ENCODE results near the gene ARVCF.

Gene ARVCF

DNA sequence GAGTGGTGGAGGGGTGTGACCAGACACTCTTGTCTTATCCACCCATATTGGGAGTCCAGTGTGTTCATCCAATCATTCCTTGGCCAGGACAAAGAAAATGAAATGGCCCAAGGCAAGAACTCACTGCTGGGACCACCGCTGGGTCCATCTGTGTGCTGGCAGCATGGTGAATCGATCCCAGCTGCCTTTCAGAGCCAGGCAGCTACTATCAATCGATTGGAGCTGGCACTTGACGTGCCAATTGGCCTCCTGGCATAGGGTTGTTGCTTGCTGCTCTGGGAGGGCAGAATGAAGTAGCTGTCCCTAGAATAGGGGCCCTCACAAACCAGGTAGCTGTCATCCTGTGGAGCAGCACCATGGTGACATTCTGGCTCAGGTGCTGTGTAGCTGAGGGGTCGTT, 1.4 kb upstream of the ARVCF start:
- no peak overlapping the region for H3K9ac ChIP-seq (ENCODE audit: low read depth, low read length, poor library complexity)
- no peak overlapping the region for H3K27ac ChIP-seq (replicated peaks; ENCODE audit: low read length)
- H3K27me3 ChIP-seq (ENCODE audit: control insufficient read depth in 3 of 3, insufficient read depth in 3 of 3, low read depth in 1 of 3, low read length in 3 of 3), result peaks cover 3 to 49% (median 44%) of the 10 kb centered on the region in 3 experiments
- H3K36me3 ChIP-seq (replicated peaks in 1 of 2; ENCODE audit: control insufficient read depth in 2 of 2, insufficient read depth in 2 of 2, low read length in 2 of 2), result no peaks in the 10 kb centered on the region
- H3K4me1 ChIP-seq (ENCODE audit: control insufficient read depth in 2 of 2, insufficient read depth in 1 of 2, low read depth in 1 of 2, low read length in 2 of 2), result peaks cover 11 to 19% of the 10 kb centered on the region in 2 donors
- H2BK15ac ChIP-seq (ENCODE audit: low read length), result no peak overlapping the region
- no peak overlapping the region for H2BK120ac ChIP-seq (ENCODE audit: low read depth, low read length)
- no CpG with 5 or more reads among the region's 5 CpGs for WGBS, 2 donors (ENCODE audit: extremely low coverage in 2 of 2, insufficient read length in 2 of 2, insufficient replicate concordance in 1 of 2)
- no peak overlapping the region for H3K4ac ChIP-seq (ENCODE audit: low read length)
- no peak overlapping the region for H3K18ac ChIP-seq (ENCODE audit: low read length)
- H3K9me3 ChIP-seq (replicated peaks in 1 of 2; ENCODE audit: control insufficient read depth in 2 of 2, insufficient read depth in 1 of 2, low read depth in 1 of 2, low read length in 2 of 2), result no peaks in the 10 kb centered on the region
- no peak overlapping the region for H2BK12ac ChIP-seq (ENCODE audit: low read length)
- H3K4me2 ChIP-seq (ENCODE audit: insufficient read depth, low read length, poor library complexity, severe bottlenecking), result no peak overlapping the region
- H2AFZ ChIP-seq (ENCODE audit: low read length), result no peak overlapping the region
- no peak overlapping the region for H2BK5ac ChIP-seq (ENCODE audit: low read length)
- no peak overlapping the region for H4K8ac ChIP-seq (ENCODE audit: low read depth, low read length)
- DNase-seq (ENCODE audit: low spot score), result no peak
- no peaks in the 10 kb centered on the region for H3K79me1 ChIP-seq (ENCODE audit: low read depth, low read length)
- no peak overlapping the region for H2AK5ac ChIP-seq (ENCODE audit: low read depth, low read length)
- H3K4me3 ChIP-seq (ENCODE audit: low read length in 2 of 2), result no peak overlapping the region
- H3K14ac ChIP-seq (ENCODE audit: low read length), result no peak overlapping the region
- no peak overlapping the region for H3K23ac ChIP-seq (ENCODE audit: low read depth, low read length, poor library complexity)
- no peak overlapping the region for H4K91ac ChIP-seq (ENCODE audit: low read depth, low read length, poor library complexity)

DNA sequence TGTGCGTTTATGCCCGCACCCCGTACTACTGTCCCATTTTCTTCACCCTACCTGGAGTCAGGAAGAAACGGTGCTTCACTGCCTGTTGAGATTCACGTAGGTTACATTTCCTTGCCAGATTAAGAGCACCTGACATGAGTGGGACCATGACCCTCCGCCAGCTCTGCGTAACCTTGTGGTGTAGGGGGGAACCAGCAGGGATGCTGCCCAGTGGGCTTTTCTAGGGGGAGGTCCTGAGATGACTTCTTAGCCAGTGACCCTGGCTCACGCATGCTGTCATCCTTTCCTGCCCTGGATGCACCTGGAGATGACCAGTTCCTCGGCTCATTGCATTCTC, 967 bp upstream of the ARVCF start:
- Histone ChIP-seq H2AFZ (ENCODE audit: low read length) (peak overlapping the region; percentile 99), H2BK5ac (ENCODE audit: low read length) (no peak overlapping the region), H4K91ac (ENCODE audit: low read depth, low read length, poor library complexity) (no peak overlapping the region), H3K18ac (ENCODE audit: low read length) (no peak overlapping the region), H3K4me3 (ENCODE audit: low read length in 2 of 2) (peak overlapping the region in 1 of 2 donors; percentile 64), H3K4me2 (ENCODE audit: insufficient read depth, low read length, poor library complexity, severe bottlenecking) (no peak overlapping the region), H3K36me3 (replicated peaks in 1 of 2; ENCODE audit: control insufficient read depth in 2 of 2, insufficient read depth in 2 of 2, low read length in 2 of 2) (no peaks in the 10 kb centered on the region), H3K23ac (ENCODE audit: low read depth, low read length, poor library complexity) (no peak overlapping the region), H2AK5ac (ENCODE audit: low read depth, low read length) (no peak overlapping the region), H3K4me1 (ENCODE audit: control insufficient read depth in 2 of 2, insufficient read depth in 1 of 2, low read depth in 1 of 2, low read length in 2 of 2) (peaks cover 11 to 19% of the 10 kb centered on the region in 2 donors), H2BK12ac (ENCODE audit: low read length) (no peak overlapping the region), H3K9me3 (replicated peaks in 1 of 2; ENCODE audit: control insufficient read depth in 2 of 2, insufficient read depth in 1 of 2, low read depth in 1 of 2, low read length in 2 of 2) (no peaks in the 10 kb centered on the region), H3K9ac (ENCODE audit: low read depth, low read length, poor library complexity) (no peak overlapping the region), H2BK15ac (ENCODE audit: low read length) (no peak overlapping the region), H4K8ac (ENCODE audit: low read depth, low read length) (no peak overlapping the region), H2BK120ac (ENCODE audit: low read depth, low read length) (no peak overlapping the region), H3K4ac (ENCODE audit: low read length) (no peak overlapping the region), H3K79me1 (ENCODE audit: low read depth, low read length) (no peaks in the 10 kb centered on the region), H3K14ac (ENCODE audit: low read length) (no peak overlapping the region), H3K27me3 (ENCODE audit: control insufficient read depth in 3 of 3, insufficient read depth in 3 of 3, low read depth in 1 of 3, low read length in 3 of 3) (peaks cover 3 to 49% (median 45%) of the 10 kb centered on the region in 3 experiments), H3K27ac (replicated peaks; ENCODE audit: low read length) (no peak overlapping the region)
- DNase-seq (ENCODE audit: low spot score), result no peak
- WGBS, 2 donors (ENCODE audit: extremely low coverage in 2 of 2, insufficient read length in 2 of 2, insufficient replicate concordance in 1 of 2), result no CpG with 5 or more reads among the region's 9 CpGs

DNA sequence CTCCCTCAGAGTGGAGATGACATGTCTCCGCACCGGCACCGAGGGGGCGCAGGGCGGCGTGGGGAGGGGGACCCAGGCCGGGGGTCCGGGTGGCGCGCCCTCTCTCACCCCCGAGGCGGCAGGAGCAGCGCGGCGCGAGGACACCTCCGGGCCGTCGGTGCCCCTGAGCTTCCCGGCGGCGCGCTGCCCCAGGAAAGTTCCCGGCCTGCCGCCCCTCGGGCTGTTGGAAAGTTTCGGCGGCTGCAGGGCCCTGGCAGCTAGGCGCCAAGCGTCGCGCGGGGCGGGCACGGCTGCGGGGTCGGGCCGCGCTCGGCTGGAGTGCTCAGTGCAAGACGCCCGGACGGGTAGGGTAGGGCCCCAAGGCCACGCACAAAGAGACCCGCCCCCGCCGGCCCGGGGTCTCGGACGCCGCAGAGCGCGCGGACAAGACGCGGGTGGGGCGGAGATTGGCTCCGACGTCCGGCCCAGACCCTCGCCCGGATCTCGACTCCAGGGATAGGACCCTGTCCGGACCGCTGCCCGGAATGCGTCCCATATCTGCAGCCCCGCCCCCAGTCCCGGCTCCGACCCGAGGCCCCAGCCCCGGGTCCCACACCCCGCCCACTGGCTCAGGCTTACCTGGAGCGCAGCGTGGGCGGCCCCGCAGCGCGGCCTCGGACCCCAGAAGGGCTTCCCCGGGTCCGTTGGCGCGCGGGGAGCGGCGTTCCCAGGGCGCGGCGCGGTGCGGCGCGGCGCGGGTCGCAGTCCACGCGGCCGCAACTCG, 471 bp downstream of the ARVCF start:
- Histone ChIP-seq H2BK15ac (ENCODE audit: low read length) (no peak overlapping the region), H3K14ac (ENCODE audit: low read length) (peak overlapping the region; percentile 8), H2BK12ac (ENCODE audit: low read length) (no peak overlapping the region), H3K36me3 (replicated peaks in 1 of 2; ENCODE audit: control insufficient read depth in 2 of 2, insufficient read depth in 2 of 2, low read length in 2 of 2) (no peaks in the 10 kb centered on the region), H4K8ac (ENCODE audit: low read depth, low read length) (peak overlapping the region; percentile 32), H3K23ac (ENCODE audit: low read depth, low read length, poor library complexity) (peak overlapping the region; percentile 96), H2BK5ac (ENCODE audit: low read length) (no peak overlapping the region), H2BK120ac (ENCODE audit: low read depth, low read length) (no peak overlapping the region), H3K4me3 (ENCODE audit: low read length in 2 of 2) (peak overlapping the region; percentile 64 to 89), H3K4me2 (ENCODE audit: insufficient read depth, low read length, poor library complexity, severe bottlenecking) (peak overlapping the region; percentile 92), H3K27ac (replicated peaks; ENCODE audit: low read length) (no peak overlapping the region), H3K18ac (ENCODE audit: low read length) (peak overlapping the region; percentile 89), H3K9ac (ENCODE audit: low read depth, low read length, poor library complexity) (peak overlapping the region; percentile 80), H3K4ac (ENCODE audit: low read length) (no peak overlapping the region), H4K91ac (ENCODE audit: low read depth, low read length, poor library complexity) (no peak overlapping the region), H3K4me1 (ENCODE audit: control insufficient read depth in 2 of 2, insufficient read depth in 1 of 2, low read depth in 1 of 2, low read length in 2 of 2) (peaks cover 6 to 8% of the 10 kb centered on the region in 2 donors), H3K27me3 (ENCODE audit: control insufficient read depth in 3 of 3, insufficient read depth in 3 of 3, low read depth in 1 of 3, low read length in 3 of 3) (peaks cover 3 to 49% (median 45%) of the 10 kb centered on the region in 3 experiments), H2AK5ac (ENCODE audit: low read depth, low read length) (no peak overlapping the region), H3K9me3 (replicated peaks in 1 of 2; ENCODE audit: control insufficient read depth in 2 of 2, insufficient read depth in 1 of 2, low read depth in 1 of 2, low read length in 2 of 2) (no peaks in the 10 kb centered on the region), H3K79me1 (ENCODE audit: low read depth, low read length) (no peaks in the 10 kb centered on the region), H2AFZ (ENCODE audit: low read length) (peak overlapping the region; percentile 99)
- no CpG with 5 or more reads among the region's 101 CpGs for WGBS, 2 donors (ENCODE audit: extremely low coverage in 2 of 2, insufficient read length in 2 of 2, insufficient replicate concordance in 1 of 2)
- DNase-seq (ENCODE audit: low spot score), result no peak

DNA sequence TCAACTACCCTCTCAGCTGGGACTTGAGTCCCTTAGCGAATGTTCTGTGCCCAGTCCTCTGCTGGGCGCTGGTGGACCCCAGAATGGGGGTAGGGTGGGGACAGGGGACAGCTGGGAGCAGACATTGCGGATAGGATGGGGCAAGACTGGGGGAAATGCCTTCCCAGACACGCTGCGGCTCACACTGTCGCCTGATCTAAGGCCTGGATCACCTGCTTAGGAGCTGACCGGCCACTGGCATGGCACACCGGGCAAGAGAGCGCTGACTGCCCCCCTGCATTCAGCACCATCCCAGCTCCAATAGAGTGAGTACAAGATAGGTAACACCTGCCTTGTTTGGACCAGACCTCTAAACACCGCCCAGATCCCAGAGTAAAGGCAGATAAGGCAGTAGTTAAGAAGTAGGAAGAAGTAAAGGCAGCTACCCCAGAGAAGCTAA, 1.4 kb downstream of the ARVCF start:
- H2AK5ac ChIP-seq (ENCODE audit: low read depth, low read length), result peak overlapping the region; percentile 61
- H2BK15ac ChIP-seq (ENCODE audit: low read length), result no peak overlapping the region
- H4K91ac ChIP-seq (ENCODE audit: low read depth, low read length, poor library complexity), result no peak overlapping the region
- peak overlapping the region in 1 of 2 donors; percentile 17 for H3K4me3 ChIP-seq (ENCODE audit: low read length in 2 of 2)
- WGBS, 2 donors (ENCODE audit: extremely low coverage in 2 of 2, insufficient read length in 2 of 2, insufficient replicate concordance in 1 of 2), result no CpG with 5 or more reads among the region's 10 CpGs
- H2BK120ac ChIP-seq (ENCODE audit: low read depth, low read length), result no peak overlapping the region
- H3K4ac ChIP-seq (ENCODE audit: low read length), result no peak overlapping the region
- H3K36me3 ChIP-seq (replicated peaks in 1 of 2; ENCODE audit: control insufficient read depth in 2 of 2, insufficient read depth in 2 of 2, low read length in 2 of 2), result no peaks in the 10 kb centered on the region
- H3K9me3 ChIP-seq (replicated peaks in 1 of 2; ENCODE audit: control insufficient read depth in 2 of 2, insufficient read depth in 1 of 2, low read depth in 1 of 2, low read length in 2 of 2), result no peaks in the 10 kb centered on the region
- H3K23ac ChIP-seq (ENCODE audit: low read depth, low read length, poor library complexity), result peak overlapping the region; percentile 49
- no peak overlapping the region for H3K14ac ChIP-seq (ENCODE audit: low read length)
- H3K18ac ChIP-seq (ENCODE audit: low read length), result no peak overlapping the region
- H3K9ac ChIP-seq (ENCODE audit: low read depth, low read length, poor library complexity), result no peak overlapping the region
- no peak overlapping the region for H2BK12ac ChIP-seq (ENCODE audit: low read length)
- H3K4me2 ChIP-seq (ENCODE audit: insufficient read depth, low read length, poor library complexity, severe bottlenecking), result no peak overlapping the region
- no peak overlapping the region for H4K8ac ChIP-seq (ENCODE audit: low read depth, low read length)
- peaks cover 3 to 49% (median 45%) of the 10 kb centered on the region in 3 experiments for H3K27me3 ChIP-seq (ENCODE audit: control insufficient read depth in 3 of 3, insufficient read depth in 3 of 3, low read depth in 1 of 3, low read length in 3 of 3)
- peak overlapping the region; percentile 69 for H2BK5ac ChIP-seq (ENCODE audit: low read length)
- DNase-seq (ENCODE audit: low spot score), result no peak
- peaks cover 5% of the 10 kb centered on the region for H3K79me1 ChIP-seq (ENCODE audit: low read depth, low read length)
- H3K27ac ChIP-seq (replicated peaks; ENCODE audit: low read length), result no peak overlapping the region
- H2AFZ ChIP-seq (ENCODE audit: low read length), result no peak overlapping the region
- H3K4me1 ChIP-seq (ENCODE audit: control insufficient read depth in 2 of 2, insufficient read depth in 1 of 2, low read depth in 1 of 2, low read length in 2 of 2), result peaks cover 6 to 8% of the 10 kb centered on the region in 2 donors

Measured in neuronal stem cell (in vitro differentiated cells).